HEK293 (cell line): ENCODE results near the gene NID1.
A peak's percentile ranks its signal among the peaks of the same experiment; 100 is the strongest.

Experiments used
- CTCF ChIA-PET: fragments of 350-600 bp; formaldehyde crosslinking; extraction: SDS; loops from one replicate; lab custom pipeline; 2021; ENCODE audit warnings: antibody characterized with exemption; lab: Yijun Ruan, JAX
- POLR2A ChIA-PET: fragments of 300-600 bp; formaldehyde crosslinking; extraction: SDS; loops from one replicate; lab custom pipeline; 2020; ENCODE audit warnings: antibody characterized with exemption, inconsistent platforms; lab: Yijun Ruan, JAX
- H3K27ac ChIP-seq: fragments of 200-500 bp; sonication (Bioruptor generic); 2 replicates; pipeline ENCODE4 v1.5.1; 2014; ENCODE audit warnings: low read depth, low read length, control low read depth, inconsistent platforms; ENCODE audit errors: extremely low read depth
- H3K36me3 ChIP-seq, 2 experiments: fragments of 200-500 bp in 1 of 2; sonication (Bioruptor generic) in 1 of 2; 1 replicate in 1 of 2; 2 replicates in 1 of 2; pipeline ENCODE4 v1.5.1; 2014 to 2017; ENCODE audit warnings: inconsistent platforms in 2 of 2, low read length in 2 of 2; ENCODE audit not compliant: control insufficient read depth in 2 of 2, insufficient read depth in 1 of 2
- H3K4me1 ChIP-seq: fragments of 200-500 bp; sonication (Bioruptor generic); 2 replicates; pipeline ENCODE4 v1.5.1; 2014; ENCODE audit warnings: mild to moderate bottlenecking, low read length, inconsistent platforms; ENCODE audit not compliant: control insufficient read depth, insufficient read depth
- H3K4me3 ChIP-seq: 2 replicates; pipeline ENCODE4 v1.5.1; 2011; ENCODE audit warnings: low read depth, mild to moderate bottlenecking, control low read depth, low read length, moderate library complexity
- H3K9me3 ChIP-seq: fragments of 200-500 bp; sonication (Bioruptor generic); 2 replicates; pipeline ENCODE4 v1.5.1; 2014; ENCODE audit warnings: low read depth, low read length, inconsistent platforms; ENCODE audit not compliant: control insufficient read depth, insufficient read depth
- EGR2 ChIP-seq: fragments of 450-650 bp; formaldehyde crosslinking; IDR thresholded peaks from 2 replicates; pipeline ENCODE4 v1.5.1; 2016; ENCODE audit warnings: low read depth, missing biosample characterization, missing genetic modification characterization
- GLI4 ChIP-seq: fragments of 450-650 bp; formaldehyde crosslinking; IDR thresholded peaks from 2 replicates; pipeline ENCODE4 v1.5.1; 2016; ENCODE audit warnings: missing biosample characterization, missing genetic modification characterization
- KLF10 ChIP-seq: fragments of 450-650 bp; IDR thresholded peaks from 2 replicates; pipeline ENCODE4 v1.5.1; 2018; ENCODE audit warnings: missing biosample characterization, mild to moderate bottlenecking, missing genetic modification characterization
- KLF7 ChIP-seq: fragments of 450-650 bp; formaldehyde crosslinking; IDR thresholded peaks from 2 replicates; pipeline ENCODE4 v1.5.1; 2016; ENCODE audit warnings: missing biosample characterization, missing genetic modification characterization, borderline replicate concordance
- KLF8 ChIP-seq: fragments of 450-650 bp; formaldehyde crosslinking; IDR thresholded peaks from 2 replicates; pipeline ENCODE4 v1.5.1; 2016; ENCODE audit warnings: missing biosample characterization, missing genetic modification characterization
- SALL2 ChIP-seq: fragments of 450-650 bp; formaldehyde crosslinking; IDR thresholded peaks from 2 replicates; pipeline ENCODE4 v1.5.0; 2017; ENCODE audit warnings: missing biosample characterization, mild to moderate bottlenecking, missing genetic modification characterization, borderline replicate concordance
- SETDB1 ChIP-seq: IDR thresholded peaks from one replicate; pipeline ENCODE4 v1.6.1; 2017; ENCODE audit warnings: mild to moderate bottlenecking, low read length, moderate library complexity, mixed read lengths; ENCODE audit not compliant: insufficient read length
- TRIM28 ChIP-seq: IDR thresholded peaks from 2 replicates; pipeline ENCODE4 v1.6.1; 2011; ENCODE audit warnings: low read length, control low read depth, borderline replicate concordance
- ZFP69B ChIP-seq: fragments of 450-650 bp; formaldehyde crosslinking; IDR thresholded peaks from 2 replicates; pipeline ENCODE4 v1.5.1; 2016; ENCODE audit warnings: missing biosample characterization, missing genetic modification characterization
- ZNF302 ChIP-seq: fragments of 450-650 bp; formaldehyde crosslinking; IDR thresholded peaks from 2 replicates; pipeline ENCODE4 v1.5.1; 2016; ENCODE audit warnings: missing biosample characterization, missing genetic modification characterization, low read depth
- ZNF324 ChIP-seq: fragments of 450-650 bp; formaldehyde crosslinking; IDR thresholded peaks from 2 replicates; pipeline ENCODE4 v1.5.1; 2016; ENCODE audit warnings: missing biosample characterization, missing genetic modification characterization
- ZNF391 ChIP-seq: fragments of 450-650 bp; formaldehyde crosslinking; IDR thresholded peaks from 2 replicates; pipeline ENCODE4 v1.5.1; 2016; ENCODE audit warnings: low read depth, missing biosample characterization, missing genetic modification characterization, borderline replicate concordance
- ZNF404 ChIP-seq: fragments of 450-650 bp; formaldehyde crosslinking; IDR thresholded peaks from 2 replicates; pipeline ENCODE4 v1.5.1; 2017; ENCODE audit warnings: missing biosample characterization, missing genetic modification characterization
- ZNF423 ChIP-seq: fragments of 450-650 bp; formaldehyde crosslinking; IDR thresholded peaks from 2 replicates; pipeline ENCODE4 v1.5.1; 2016; ENCODE audit warnings: missing biosample characterization, missing genetic modification characterization
- ZNF529 ChIP-seq: fragments of 450-650 bp; formaldehyde crosslinking; IDR thresholded peaks from 2 replicates; pipeline ENCODE4 v1.5.1; 2017; ENCODE audit warnings: missing genetic modification characterization, missing biosample characterization; ENCODE audit not compliant: insufficient replicate concordance
- ZNF549 ChIP-seq: fragments of 450-650 bp; IDR thresholded peaks from 2 replicates; pipeline ENCODE4 v1.5.1; 2018; ENCODE audit warnings: missing biosample characterization, missing genetic modification characterization, mild to moderate bottlenecking, inconsistent platforms, moderate library complexity
- ZNF626 ChIP-seq: fragments of 450-650 bp; sonication (Bioruptor Pico); formaldehyde crosslinking; IDR thresholded peaks from 2 replicates; pipeline ENCODE4 v1.5.1; 2018; ENCODE audit warnings: missing biosample characterization, missing genetic modification characterization, inconsistent platforms
- ZNF664 ChIP-seq: fragments of 450-650 bp; formaldehyde crosslinking; IDR thresholded peaks from 2 replicates; pipeline ENCODE4 v1.5.1; 2016; ENCODE audit warnings: missing biosample characterization, missing genetic modification characterization
- ZNF670 ChIP-seq: fragments of 450-650 bp; formaldehyde crosslinking; IDR thresholded peaks from 2 replicates; pipeline ENCODE4 v1.5.1; 2016; ENCODE audit warnings: missing biosample characterization, missing genetic modification characterization, low read depth
- ZNF692 ChIP-seq: fragments of 450-650 bp; formaldehyde crosslinking; IDR thresholded peaks from 2 replicates; pipeline ENCODE4 v1.5.1; 2016; ENCODE audit warnings: missing biosample characterization, missing genetic modification characterization
- ZNF701 ChIP-seq: fragments of 450-650 bp; formaldehyde crosslinking; IDR thresholded peaks from 2 replicates; pipeline ENCODE4 v1.5.1; 2016; ENCODE audit warnings: missing biosample characterization, missing genetic modification characterization
- ZNF837 ChIP-seq: fragments of 450-650 bp; formaldehyde crosslinking; IDR thresholded peaks from 2 replicates; pipeline ENCODE4 v1.5.1; 2016; ENCODE audit warnings: missing biosample characterization, missing genetic modification characterization
- ZXDB ChIP-seq: fragments of 450-650 bp; formaldehyde crosslinking; IDR thresholded peaks from 2 replicates; pipeline ENCODE4 v1.5.1; 2016; ENCODE audit warnings: missing biosample characterization, missing genetic modification characterization

Gene NID1

GRCh38 chr1:236072001-236072400, 7.1 kb upstream of the NID1 start:
- no peaks in the 10 kb centered on the region for H3K4me1 ChIP-seq
- no peak overlapping the region for H3K27ac ChIP-seq
- no peak overlapping the region for H3K4me3 ChIP-seq
- H3K9me3 ChIP-seq = no peaks in the 10 kb centered on the region
- ChIA-PET POLR2A (no interaction called here), CTCF (no interaction called here)
- no peaks in the 10 kb centered on the region for H3K36me3 ChIP-seq
- no peak for TF ChIP-seq ZNF391 (tag by site-specific recombination)

GRCh38 chr1:236070753-236071152, 5.9 kb upstream of the NID1 start:
- TF ChIP-seq ZNF302 (tag by site-specific recombination) = no peak
- TF ChIP-seq ZNF626 (tag by site-specific recombination) = peak; percentile 91; the same call in 1 of the 2 replicates
- no peak for TF ChIP-seq ZNF670
- TF ChIP-seq TRIM28 = peak; percentile 59; the same call in 1 of the 2 replicates
- TF ChIP-seq SETDB1 = peak; percentile 89
- 0 out of 2 replicates have a peak, but pooled peaks have one; percentile 21 for TF ChIP-seq ZXDB (tag by site-specific recombination)
- no peak for TF ChIP-seq KLF10
- peak; percentile 39; the same call in 1 of the 2 replicates for TF ChIP-seq KLF8 (tag by site-specific recombination)
- TF ChIP-seq ZNF529 (tag by site-specific recombination) = no peak
- TF ChIP-seq KLF7 (tag by site-specific recombination) = no peak
- ChIA-PET CTCF (interaction anchor here (0.6 to 0.7 kb wide), 2 partner anchors 132 to 464 kb away, joined by 3 to 6 read pairs; no protein-coding TSS in a partner anchor), POLR2A (no interaction called here)
- Histone ChIP-seq H3K9me3 (no peaks in the 10 kb centered on the region), H3K4me1 (no peaks in the 10 kb centered on the region), H3K36me3 (no peaks in the 10 kb centered on the region), H3K27ac (no peak overlapping the region), H3K4me3 (no peak overlapping the region)

GRCh38 chr1:236069796-236070195, 4.9 kb upstream of the NID1 start:
- Histone ChIP-seq H3K27ac (no peak overlapping the region), H3K4me3 (no peak overlapping the region), H3K4me1 (no peaks in the 10 kb centered on the region), H3K9me3 (no peaks in the 10 kb centered on the region), H3K36me3 (no peaks in the 10 kb centered on the region)
- TF ChIP-seq ZNF664 (tag by site-specific recombination) (no peak), ZNF324 (no peak), ZNF549 (no peak), ZNF701 (tag by site-specific recombination) (no peak), ZNF404 (tag by site-specific recombination) (no peak), SALL2 (tag by site-specific recombination) (no peak), ZFP69B (tag by site-specific recombination) (no peak), GLI4 (tag by site-specific recombination) (no peak), ZNF837 (tag by site-specific recombination) (no peak), ZNF692 (tag by site-specific recombination) (no peak), ZNF423 (tag by site-specific recombination) (no peak), EGR2 (no peak)
- POLR2A ChIA-PET = no interaction called here
- CTCF ChIA-PET = no interaction called here
